ENCODE data around the gene FTCD.

DNA sequence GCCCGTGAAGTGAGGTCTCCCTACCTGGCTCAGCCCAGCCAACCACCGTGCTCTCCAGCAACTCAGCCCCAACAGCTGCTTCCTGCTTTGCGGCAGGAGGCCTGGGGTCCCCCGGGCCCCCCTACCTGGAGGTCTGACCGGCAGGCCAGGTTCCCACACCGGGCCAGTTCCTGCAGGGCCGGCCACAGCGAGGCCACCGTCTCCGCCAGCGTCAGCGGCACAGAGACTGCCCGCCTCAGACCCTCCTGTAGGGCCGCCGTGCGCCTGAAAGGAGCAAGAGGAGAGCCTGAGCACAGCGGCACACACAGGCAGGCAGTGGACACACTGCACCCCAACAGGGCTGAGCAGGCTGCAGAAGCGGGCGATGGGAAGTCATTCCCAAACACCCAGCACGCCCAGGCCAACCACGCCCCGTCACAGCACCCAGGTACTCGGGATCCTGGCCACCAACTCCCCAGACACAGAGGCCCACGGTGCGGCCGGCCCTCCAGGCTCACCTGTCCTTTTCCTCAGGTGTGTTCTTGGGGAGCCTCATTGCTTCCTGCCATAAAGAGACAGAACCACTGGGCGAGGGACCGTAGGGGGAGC is 16.9 kb downstream of the FTCD start:
- TF ChIP-seq EP300 (IDR thresholded peaks at IDR 0.05) (no peak), POLR2AphosphoS5 (IDR thresholded peaks at IDR 0.05) (no peak), POLR2A (IDR thresholded peaks at IDR 0.05) (no peak)
- TF ChIP-seq, protein P1, sequence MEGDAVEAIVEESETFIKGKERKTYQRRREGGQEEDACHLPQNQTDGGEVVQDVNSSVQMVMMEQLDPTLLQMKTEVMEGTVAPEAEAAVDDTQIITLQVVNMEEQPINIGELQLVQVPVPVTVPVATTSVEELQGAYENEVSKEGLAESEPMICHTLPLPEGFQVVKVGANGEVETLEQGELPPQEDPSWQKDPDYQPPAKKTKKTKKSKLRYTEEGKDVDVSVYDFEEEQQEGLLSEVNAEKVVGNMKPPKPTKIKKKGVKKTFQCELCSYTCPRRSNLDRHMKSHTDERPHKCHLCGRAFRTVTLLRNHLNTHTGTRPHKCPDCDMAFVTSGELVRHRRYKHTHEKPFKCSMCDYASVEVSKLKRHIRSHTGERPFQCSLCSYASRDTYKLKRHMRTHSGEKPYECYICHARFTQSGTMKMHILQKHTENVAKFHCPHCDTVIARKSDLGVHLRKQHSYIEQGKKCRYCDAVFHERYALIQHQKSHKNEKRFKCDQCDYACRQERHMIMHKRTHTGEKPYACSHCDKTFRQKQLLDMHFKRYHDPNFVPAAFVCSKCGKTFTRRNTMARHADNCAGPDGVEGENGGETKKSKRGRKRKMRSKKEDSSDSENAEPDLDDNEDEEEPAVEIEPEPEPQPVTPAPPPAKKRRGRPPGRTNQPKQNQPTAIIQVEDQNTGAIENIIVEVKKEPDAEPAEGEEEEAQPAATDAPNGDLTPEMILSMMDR (IDR thresholded peaks at IDR 0.05) = no peak
